Ovary (tissue), 9 donors: ENCODE measurements around the gene ACTG1. TPM values are rescaled to one million over a fixed set of nuclear protein-coding genes. Genes with fewer than 3 reads are reported as not detected.

Source experiments
- DNase-seq, 5 donors: peaks; one replicate each; pipeline ENCODE4 v3.0.0-alpha.2; 2019 to 2020
- H3K27ac ChIP-seq, 2 donors: fragments of 200-600 bp; one replicate each; pipeline versions ENCODE4 v1.5.1 to v1.8.0; 2019 to 2022
- H3K27me3 ChIP-seq: fragments of 200-600 bp; one replicate; pipeline ENCODE4 v1.8.0; 2022
- H3K36me3 ChIP-seq: fragments of 200-600 bp; sonication (generic); one replicate; pipeline ENCODE4 v1.5.1; 2019
- H3K4me1 ChIP-seq: one replicate; pipeline ENCODE4 v1.8.1; 2013; ENCODE audit warnings: mild to moderate bottlenecking, moderate library complexity; ENCODE audit not compliant: insufficient read depth
- H3K4me3 ChIP-seq: fragments of 200-600 bp; sonication (generic); one replicate; pipeline ENCODE4 v1.5.1; 2017
- H3K9me3 ChIP-seq, 2 donors: fragments of 200-600 bp in 1 of 2; sonication (generic) in 1 of 2; one replicate each; pipeline versions ENCODE4 v1.5.1 to v1.8.1; 2013 to 2019; ENCODE audit warnings: mild to moderate bottlenecking in 1 of 2, moderate library complexity in 1 of 2
- CTCF ChIP-seq, 3 donors: fragments of 450-650 bp in 2 of 3; fragments of 200-600 bp in 1 of 3; IDR thresholded peaks; one replicate each; pipeline versions ENCODE4 v1.5.1 to v1.8.0; 2016 to 2022; ENCODE audit warnings: antibody characterized with exemption in 3 of 3, mild to moderate bottlenecking in 1 of 3
- EP300 ChIP-seq: sonication (generic); formaldehyde crosslinking; IDR thresholded peaks from one replicate; pipeline ENCODE4 v1.6.1; 2017; ENCODE audit warnings: antibody characterized with exemption
- POLR2A ChIP-seq: fragments of 450-650 bp; IDR thresholded peaks from one replicate; pipeline ENCODE4 v1.6.1; 2017; ENCODE audit warnings: antibody characterized with exemption, mild to moderate bottlenecking, moderate library complexity
- WGBS, 3 donors: extraction: QIAGEN DNeasy Blood & Tissue Kit in 1 of 3; methylation state at CpG; one replicate each; pipeline versions ENCODE4 v1.1.5 to v1.1.7; 2013 to 2017; 5-methylcytosine and 5-hydroxymethylcytosine counted together
- intact Hi-C, 4 donors: fragments of 100-400 bp; cut with DNase I; formaldehyde crosslinking; loops; one replicate each; pipeline versions ENCODE4 v1.11.0 to v1.15.1; 2022 to 2023
- polyA plus RNA-seq, 2 donors: library from polyadenylated mRNA; stranded (reverse); fragments of 200-250 nt in 1 of 2; fragments of 350-450 nt in 1 of 2; fragmentation: Illumina TruSeq in 1 of 2; extraction: RNeasy Lipid Tissue Mini Kit (QIAGEN cat#74804) in 1 of 2; gene quantifications; one replicate each; pipeline ENCODE4 v1.2.3, GENCODE V29; 2013 to 2014
- total RNA-seq, 7 donors: library from RNA; depleted of rRNA in 2 of 7; stranded (reverse); fragments of >200 nt in 2 of 7; fragmentation: NEBNext Ultra II Directional in 3 of 7; extraction: Animal tissue kit (Norgen Biotek cat#: 25700) in 3 of 7; gene quantifications; one replicate each; pipeline versions ENCODE4 v1.1.0 to v1.2.4, GENCODE V29; 2016 to 2023
- donor health status: DM: no; HTN: no; CAD: no; lungs with moderate emphysema.
- donor health status: DM: no; HTN: no; CAD: no.
- donor health status: Bipolar disorder and iron deficiency.
- donor health status: DM: yes; HTN: yes; CAD: no.
- donor health status: DM: no; HTN: no; CAD: no.
- donor health status: DM: yes; HTN: yes; CAD: no.

The ACTG1 gene
- total and polyA plus RNA-seq, 9 donors: 1,825 to 5,681 (median 3,955) TPM

- peaks cover 3% of the 10 kb centered on the region for H3K27me3 ChIP-seq
- TF ChIP-seq EP300: no peak
- TF ChIP-seq POLR2A: no peak
- no peak for TF ChIP-seq CTCF (IDR thresholded peaks at IDR 0.05)
- H3K9me3 ChIP-seq: no peaks in the 10 kb centered on the region
- intact Hi-C loops: loop anchor here in 2 of 4 donors (10.0 kb wide), 1 partner anchor 65 kb away; no protein-coding TSS in a partner anchor
- 76 to 91% (median 78%) methylated on average over 6 of the region's 6 CpGs for WGBS, 3 donors
- H3K27ac ChIP-seq: no peak overlapping the region
- DNase-seq: no peak
- no peaks in the 10 kb centered on the region for H3K4me1 ChIP-seq
- H3K36me3 ChIP-seq: no peaks in the 10 kb centered on the region
- H3K4me3 ChIP-seq: no peak overlapping the region
Observed at GRCh38 chr17:81529437-81529803, 16.8 kb upstream of the ACTG1 start.

- Histone ChIP-seq H3K4me3 (no peak overlapping the region), H3K9me3 (no peaks in the 10 kb centered on the region), H3K27ac (no peak overlapping the region), H3K27me3 (peaks cover 3% of the 10 kb centered on the region), H3K4me1 (no peaks in the 10 kb centered on the region), H3K36me3 (no peaks in the 10 kb centered on the region)
- TF ChIP-seq CTCF (IDR thresholded peaks at IDR 0.05) (no peak), EP300 (no peak), POLR2A (no peak)
- 68 to 78% (median 72%) methylated on average over 55 to 62 of the region's 62 CpGs for WGBS, 3 donors
- intact Hi-C loops: loop anchor here in 2 of 4 donors (10.0 kb wide), 1 partner anchor 66 kb away; no protein-coding TSS in a partner anchor
- DNase-seq: no peak
Observed at GRCh38 chr17:81528651-81529436, 16.2 kb upstream of the ACTG1 start.

GRCh38 chr17:81528384-81528650 is 15.7 kb upstream of the ACTG1 start:
- 9 to 33% methylated on average over 16 to 20 of the region's 20 CpGs; no CpG with 5 or more reads in 1 of the 3 donors for WGBS, 3 donors
- H3K4me1 ChIP-seq: no peaks in the 10 kb centered on the region
- no peaks in the 10 kb centered on the region for H3K36me3 ChIP-seq
- H3K4me3 ChIP-seq: no peak overlapping the region
- no peak for DNase-seq
- H3K9me3 ChIP-seq: no peaks in the 10 kb centered on the region
- intact Hi-C loops: loop anchor here in 2 of 4 donors (10.0 kb wide), 1 partner anchor 66 kb away; no protein-coding TSS in a partner anchor
- peaks cover 3% of the 10 kb centered on the region for H3K27me3 ChIP-seq
- H3K27ac ChIP-seq: no peak overlapping the region
- no peak for TF ChIP-seq POLR2A
- TF ChIP-seq EP300: no peak
- no peak for TF ChIP-seq CTCF (IDR thresholded peaks at IDR 0.05)

GRCh38 chr17:81527591-81528383 is 15.2 kb upstream of the ACTG1 start, which contains the start of gene FSCN2:
TSS of gene FSCN2 (plus strand) at chr17:81528377. CDS start at chr17:81528532, 155 bp downstream.
- Histone ChIP-seq H3K4me1 (no peaks in the 10 kb centered on the region), H3K27me3 (peaks cover 3% of the 10 kb centered on the region), H3K36me3 (no peaks in the 10 kb centered on the region), H3K9me3 (no peaks in the 10 kb centered on the region), H3K4me3 (no peak within 1 kb of the TSS), H3K27ac (no peak within 1 kb of the TSS)
- no peak for DNase-seq
- TF ChIP-seq EP300 (no peak), POLR2A (no peak), CTCF (IDR thresholded peaks at IDR 0.05) (no peak)
- intact Hi-C loops: loop anchor here in 2 of 4 donors (10.0 kb wide), 1 partner anchor 67 kb away; no protein-coding TSS in a partner anchor
- 9 to 16% (median 11%) methylated on average over 35 to 42 of the region's 42 CpGs for WGBS, 3 donors
